ENCODE measurements around the gene LMTK2.

Gene LMTK2

GRCh38 chr7:98138672-98139071 is 32.0 kb downstream of the LMTK2 start:
- no peak for DNase-seq

- no peak for DNase-seq
These were observed 36.0 kb downstream of the LMTK2 start for GRCh38 chr7:98142658-98143057.

GRCh38 chr7:98148607-98149006 is 41.9 kb downstream of the LMTK2 start:
- DNase-seq: no peak

- no peak for DNase-seq
These were observed 42.5 kb downstream of the LMTK2 start for GRCh38 chr7:98149116-98149692.

GRCh38 chr7:98151884-98152283 is 45.2 kb downstream of the LMTK2 start:
- DNase-seq: no peak

GRCh38 chr7:98156700-98157099 is 50.0 kb downstream of the LMTK2 start:
- DNase-seq: no peak

GRCh38 chr7:98157761-98158160 is 51.1 kb downstream of the LMTK2 start:
- no peak for DNase-seq

- no peak for DNase-seq
These were observed 56.1 kb downstream of the LMTK2 start for GRCh38 chr7:98162758-98163157.

GRCh38 chr7:98163269-98163668 is 56.6 kb downstream of the LMTK2 start:
- no peak for DNase-seq

- DNase-seq: no peak
These were observed 57.2 kb downstream of the LMTK2 start for GRCh38 chr7:98163704-98164494.

- DNase-seq: peak; percentile 48
These were observed 59.4 kb downstream of the LMTK2 start for GRCh38 chr7:98165827-98166667.

- DNase-seq: no peak
These were observed 60.0 kb downstream of the LMTK2 start for GRCh38 chr7:98166668-98166970.

GRCh38 chr7:98167653-98168052 is 61.0 kb downstream of the LMTK2 start:
- no peak for DNase-seq

- peak; percentile 71 for DNase-seq
These were observed 61.7 kb downstream of the LMTK2 start for GRCh38 chr7:98168181-98168903.

- no peak for DNase-seq
These were observed 62.4 kb downstream of the LMTK2 start for GRCh38 chr7:98168904-98169621.

- DNase-seq: no peak
These were observed 64.3 kb downstream of the LMTK2 start for GRCh38 chr7:98170966-98171365.

GRCh38 chr7:98171449-98171848 is 64.8 kb downstream of the LMTK2 start:
- no peak for DNase-seq

GRCh38 chr7:98174334-98175259 is 67.9 kb downstream of the LMTK2 start:
- peak; percentile 3 for DNase-seq

GRCh38 chr7:98175260-98175940 is 68.7 kb downstream of the LMTK2 start:
- DNase-seq: no peak

- no peak for DNase-seq
These were observed 70.9 kb downstream of the LMTK2 start for GRCh38 chr7:98177553-98177952.

GRCh38 chr7:98178321-98178720 is 71.7 kb downstream of the LMTK2 start:
- DNase-seq: peak; percentile 37
